Measurements from ENCODE around the gene PDE1C.
A peak's percentile ranks its signal among the peaks of the same experiment; 100 is the strongest.
"Not testable (repeated sequence)": the region's sequence is repeated elsewhere in the genome, so short reads cannot be mapped to it uniquely, and the experiment has no call there.

The PDE1C gene

GRCh38 chr7:31850066-31850465, 220.1 kb downstream of the PDE1C start:
- no peak for DNase-seq (ENCODE audit: low read depth)

GRCh38 chr7:31835471-31835870, 234.7 kb downstream of the PDE1C start:
- DNase-seq (ENCODE audit: low read depth): no peak

- not testable (repeated sequence) for DNase-seq (ENCODE audit: low read depth)
These were observed 236.6 kb downstream of the PDE1C start for GRCh38 chr7:31833625-31834024.

GRCh38 chr7:31828520-31828919, 241.7 kb downstream of the PDE1C start:
- no peak for DNase-seq (ENCODE audit: low read depth)

- DNase-seq (ENCODE audit: low read depth): no peak
These were observed 244.6 kb downstream of the PDE1C start for GRCh38 chr7:31825576-31825975.

- DNase-seq (ENCODE audit: low read depth): no peak
These were observed 251.2 kb downstream of the PDE1C start for GRCh38 chr7:31819031-31819430.

- DNase-seq (ENCODE audit: low read depth): no peak
These were observed 253.4 kb downstream of the PDE1C start for GRCh38 chr7:31816810-31817209.

- no peak for DNase-seq (ENCODE audit: low read depth)
These were observed 254.4 kb downstream of the PDE1C start for GRCh38 chr7:31815796-31816195.

GRCh38 chr7:31814187-31814586, 256.0 kb downstream of the PDE1C start:
- no peak for DNase-seq (ENCODE audit: low read depth)

GRCh38 chr7:31811650-31812461, 258.4 kb downstream of the PDE1C start:
- no peak for DNase-seq (ENCODE audit: low read depth)

- no peak for DNase-seq (ENCODE audit: low read depth)
These were observed 264.9 kb downstream of the PDE1C start for GRCh38 chr7:31805209-31805818.

- DNase-seq (ENCODE audit: low read depth): no peak
These were observed 273.8 kb downstream of the PDE1C start for GRCh38 chr7:31796375-31796774.

- no peak for DNase-seq (ENCODE audit: low read depth)
These were observed 275.3 kb downstream of the PDE1C start for GRCh38 chr7:31794851-31795344.

- DNase-seq (ENCODE audit: low read depth): no peak
These were observed 278.3 kb downstream of the PDE1C start for GRCh38 chr7:31791881-31792280.

- DNase-seq (ENCODE audit: low read depth): no peak
These were observed 281.1 kb downstream of the PDE1C start for GRCh38 chr7:31788883-31789680.

GRCh38 chr7:31788445-31788844, 281.8 kb downstream of the PDE1C start:
- DNase-seq (ENCODE audit: low read depth): no peak

- no peak for DNase-seq (ENCODE audit: low read depth)
These were observed 283.9 kb downstream of the PDE1C start for GRCh38 chr7:31786326-31786725.

GRCh38 chr7:31785101-31785500, 285.1 kb downstream of the PDE1C start:
- DNase-seq (ENCODE audit: low read depth): no peak

GRCh38 chr7:31783221-31783620, 287.0 kb downstream of the PDE1C start:
- no peak for DNase-seq (ENCODE audit: low read depth)

- peak; percentile 6 for DNase-seq (ENCODE audit: low read depth)
These were observed 287.7 kb downstream of the PDE1C start for GRCh38 chr7:31782411-31782991.

GRCh38 chr7:31778296-31778695, 291.9 kb downstream of the PDE1C start:
- no peak for DNase-seq (ENCODE audit: low read depth)

- DNase-seq (ENCODE audit: low read depth): no peak
These were observed 293.6 kb downstream of the PDE1C start for GRCh38 chr7:31776616-31777015.
